AG04449 (cell line): ENCODE data around the gene MSL2.
"Not testable (repeated sequence)": the region's sequence is repeated elsewhere in the genome, so short reads cannot be mapped to it uniquely, and the experiment has no call there.

Source experiments
- CTCF ChIA-PET: fragments of 350-600 bp; formaldehyde crosslinking; extraction: SDS; loops from one replicate; lab custom pipeline; 2021; ENCODE audit warnings: antibody characterized with exemption; lab: Yijun Ruan, JAX
- POLR2A ChIA-PET: fragments of 400-600, 350-600 bp; formaldehyde crosslinking; extraction: SDS; loops from one replicate; lab custom pipeline; 2020; ENCODE audit warnings: antibody characterized with exemption, inconsistent platforms; lab: Yijun Ruan, JAX
- DNase-seq: peaks from one replicate; pipeline ENCODE4 v3.0.0-alpha.2; 2010; ENCODE audit warnings: low read depth, low spot score
- H3K4me3 ChIP-seq: 2 replicates; pipeline ENCODE4 v1.5.1; 2011; ENCODE audit warnings: low read depth, mild to moderate bottlenecking, control low read depth, low read length
- CTCF ChIP-seq: IDR thresholded peaks from one replicate; pipeline ENCODE4 v1.5.1; 2011; ENCODE audit warnings: mild to moderate bottlenecking, moderate library complexity, low read length, control low read depth, inconsistent platforms; ENCODE audit not compliant: insufficient read depth; ENCODE audit errors: missing control alignments

The MSL2 gene

GRCh38 chr3:136122006-136122405 lies 74.1 kb downstream of the MSL2 start:
- DNase-seq: no peak
- CTCF ChIA-PET: interaction anchor here (0.9 kb wide), 1 partner anchor 32 kb away, joined by 4 read pairs; no protein-coding TSS in a partner anchor
- POLR2A ChIA-PET: no interaction called here
- no peak for TF ChIP-seq CTCF
- H3K4me3 ChIP-seq: no peak overlapping the region

GRCh38 chr3:136120373-136121348 lies 75.5 kb downstream of the MSL2 start:
- DNase-seq: peak; percentile 12
- CTCF ChIA-PET: interaction anchor here (0.5 to 0.9 kb wide), 2 partner anchors 30 to 47 kb away, joined by 3 to 4 read pairs; no protein-coding TSS in a partner anchor

GRCh38 chr3:136119783-136120182 lies 76.4 kb downstream of the MSL2 start:
- DNase-seq, H3K4me3 ChIP-seq, CTCF ChIA-PET, POLR2A ChIA-PET: not testable (repeated sequence)

More at GRCh38 chr3:136120373-136121348, 75.5 kb downstream of the MSL2 start:
- no peak overlapping the region for H3K4me3 ChIP-seq
- POLR2A ChIA-PET: no interaction called here
- no peak for TF ChIP-seq CTCF

DNA sequence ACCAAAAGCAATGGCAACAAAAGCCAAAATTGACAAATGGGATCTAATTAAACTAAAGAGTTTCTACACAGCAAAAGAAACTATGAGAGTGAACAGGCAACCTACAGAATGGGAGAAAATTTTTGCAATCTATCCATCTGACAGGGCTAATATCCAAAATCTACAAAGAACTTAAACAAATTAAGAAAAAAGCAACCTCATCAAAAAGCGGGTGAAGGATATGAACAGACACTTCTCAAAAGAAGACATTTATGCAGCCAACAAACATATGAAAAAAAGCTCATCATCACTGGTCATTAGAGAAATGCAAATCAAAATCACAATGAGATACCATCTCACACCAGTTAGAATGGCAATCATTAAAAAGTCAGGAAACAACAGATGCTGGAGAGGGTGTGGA lies 76.8 kb downstream of the MSL2 start:
- DNase-seq, H3K4me3 ChIP-seq, CTCF ChIA-PET, POLR2A ChIA-PET: not testable (repeated sequence)

DNA sequence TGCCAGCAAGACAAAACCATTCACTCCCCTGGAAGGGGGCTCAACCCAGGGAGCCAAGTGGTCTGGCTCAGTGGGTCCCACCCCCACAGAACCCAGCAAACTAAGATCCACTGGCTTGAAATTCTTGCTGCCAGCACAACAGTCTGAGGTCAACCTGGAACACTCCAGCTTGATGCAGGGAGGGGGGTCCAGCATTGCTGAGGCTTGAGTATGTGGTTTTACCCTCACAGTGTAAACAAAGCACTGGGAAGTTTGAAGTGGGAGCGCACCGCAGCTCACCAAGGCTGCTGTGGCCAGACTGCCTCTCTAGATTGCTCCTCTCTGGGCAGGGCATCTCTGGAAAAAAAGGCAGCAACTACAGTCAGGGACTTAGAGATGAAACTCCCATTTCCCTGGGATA lies 81.7 kb downstream of the MSL2 start:
- no peak for DNase-seq
- ChIA-PET CTCF (no interaction called here), POLR2A (no interaction called here)
- TF ChIP-seq CTCF: no peak
- no peak overlapping the region for H3K4me3 ChIP-seq

- DNase-seq: no peak
- H3K4me3 ChIP-seq: no peak overlapping the region
- TF ChIP-seq CTCF: no peak
- ChIA-PET CTCF (no interaction called here), POLR2A (no interaction called here)
Measured at GRCh38 chr3:136110481-136110880, 85.7 kb downstream of the MSL2 start.

- no peak overlapping the region for H3K4me3 ChIP-seq
- ChIA-PET CTCF (no interaction called here), POLR2A (no interaction called here)
- DNase-seq: no peak
- no peak for TF ChIP-seq CTCF
Measured at GRCh38 chr3:136109499-136109898, 86.6 kb downstream of the MSL2 start.
